Measurements from ENCODE around the gene GALNT17.
"Not testable (repeated sequence)": the region's sequence is repeated elsewhere in the genome, so short reads cannot be mapped to it uniquely, and the experiment has no call there.

GALNT17 gene

GRCh38 chr7:71643031-71643430 lies 511.1 kb downstream of the GALNT17 start:
- not testable (repeated sequence) for DNase-seq

- DNase-seq: no peak
Observed at GRCh38 chr7:71645836-71646235, 513.9 kb downstream of the GALNT17 start.

- DNase-seq: no peak
Observed at GRCh38 chr7:71649812-71650211, 517.9 kb downstream of the GALNT17 start.

- no peak for DNase-seq
Observed at GRCh38 chr7:71650653-71651337, 518.9 kb downstream of the GALNT17 start.

- DNase-seq: no peak
Observed at GRCh38 chr7:71652510-71652909, 520.6 kb downstream of the GALNT17 start.

- DNase-seq: no peak
Observed at GRCh38 chr7:71657386-71657785, 525.4 kb downstream of the GALNT17 start.

- no peak for DNase-seq
Observed at GRCh38 chr7:71659622-71660021, 527.7 kb downstream of the GALNT17 start.

GRCh38 chr7:71661671-71662224 lies 529.8 kb downstream of the GALNT17 start:
- DNase-seq: no peak

GRCh38 chr7:71665716-71666115 lies 533.8 kb downstream of the GALNT17 start:
- no peak for DNase-seq

GRCh38 chr7:71668572-71668971 lies 536.6 kb downstream of the GALNT17 start:
- DNase-seq: no peak

GRCh38 chr7:71679480-71679879 lies 547.5 kb downstream of the GALNT17 start:
- DNase-seq: no peak

GRCh38 chr7:71682181-71682580 lies 550.2 kb downstream of the GALNT17 start:
- DNase-seq: no peak

- DNase-seq: no peak
Observed at GRCh38 chr7:71682841-71683781, 551.2 kb downstream of the GALNT17 start.

GRCh38 chr7:71687286-71687685 lies 555.3 kb downstream of the GALNT17 start:
- no peak for DNase-seq

- DNase-seq: no peak
Observed at GRCh38 chr7:71687831-71688599, 556.1 kb downstream of the GALNT17 start.

- DNase-seq: no peak
Observed at GRCh38 chr7:71691538-71691937, 559.6 kb downstream of the GALNT17 start.

- DNase-seq: no peak
Observed at GRCh38 chr7:71694665-71695064, 562.7 kb downstream of the GALNT17 start.

GRCh38 chr7:71695186-71695585 lies 563.2 kb downstream of the GALNT17 start:
- DNase-seq: no peak

- DNase-seq: no peak
Observed at GRCh38 chr7:71696511-71696910, 564.6 kb downstream of the GALNT17 start.

GRCh38 chr7:71697400-71697799 lies 565.5 kb downstream of the GALNT17 start:
- no peak for DNase-seq

- no peak for DNase-seq
Observed at GRCh38 chr7:71705217-71705616, 573.3 kb downstream of the GALNT17 start.

- no peak for DNase-seq
Observed at GRCh38 chr7:71705901-71706596, 574.1 kb downstream of the GALNT17 start.
